Measurements from ENCODE around the gene CEL.

- TF ChIP-seq CTCF (IDR thresholded peaks at IDR 0.05) (no peak), FOXJ3 (CRISPR knock-in tag; IDR thresholded peaks at IDR 0.05; ENCODE audit: borderline replicate concordance) (no peak), E2F1 (CRISPR knock-in tag; IDR thresholded peaks at IDR 0.05) (no peak)
Observed at GRCh38 chr9:133100506-133101355, 39.0 kb downstream of the CEL start.
